Endodermal cell (in vitro differentiated cells): ENCODE data around the gene ANKS1B. TPM values are rescaled to one million over a fixed set of nuclear protein-coding genes. Genes with fewer than 3 reads are reported as not detected.

Source experiments
- DNase-seq: peaks from one replicate; pipeline ENCODE4 v3.0.0-alpha.2; 2017
- H3K27ac ChIP-seq: 2 replicates; pipeline ENCODE4 v1.5.1; 2013; ENCODE audit warnings: mild to moderate bottlenecking, low read depth, low read length, moderate library complexity
- H3K27me3 ChIP-seq: 2 replicates; pipeline ENCODE4 v1.6.1; 2013; ENCODE audit warnings: mild to moderate bottlenecking, low read length, moderate library complexity; ENCODE audit not compliant: insufficient read depth, control insufficient read depth, poor library complexity, severe bottlenecking
- H3K36me3 ChIP-seq: 2 replicates; pipeline ENCODE4 v1.7.0; 2013; ENCODE audit warnings: mild to moderate bottlenecking, low read length, moderate library complexity; ENCODE audit not compliant: control insufficient read depth, insufficient read depth
- H3K4me1 ChIP-seq: one replicate; pipeline ENCODE4 v1.7.0; 2013; ENCODE audit warnings: low read length; ENCODE audit not compliant: control insufficient read depth, insufficient read depth
- H3K4me3 ChIP-seq: 2 replicates; pipeline ENCODE4 v1.5.1; 2013; ENCODE audit warnings: mild to moderate bottlenecking, low read length, moderate library complexity
- H3K9ac ChIP-seq: 2 replicates; pipeline ENCODE4 v1.6.1; 2013; ENCODE audit warnings: mild to moderate bottlenecking, low read length, moderate library complexity; ENCODE audit not compliant: poor library complexity, severe bottlenecking; ENCODE audit errors: extremely low read depth
- H3K9me3 ChIP-seq: 2 replicates; pipeline ENCODE4 v1.6.1; 2013; ENCODE audit warnings: mild to moderate bottlenecking, low read length, moderate library complexity; ENCODE audit not compliant: control insufficient read depth
- H3K27ac Mint-ChIP-seq: 2 replicates; pipeline ENCODE4 v1.8.0; 2020; ENCODE audit warnings: mixed read lengths
- H3K27me3 Mint-ChIP-seq: 2 replicates; pipeline ENCODE4 v1.8.0; 2021; ENCODE audit warnings: mild to moderate bottlenecking, mixed read lengths; ENCODE audit not compliant: insufficient read depth
- H3K36me3 Mint-ChIP-seq: 2 replicates; pipeline ENCODE4 v1.8.0; 2020; ENCODE audit warnings: low read depth, mixed read lengths
- H3K4me1 Mint-ChIP-seq: 2 replicates; pipeline ENCODE4 v1.8.0; 2020; ENCODE audit warnings: mixed read lengths
- H3K4me3 Mint-ChIP-seq: 2 replicates; pipeline ENCODE4 v1.8.0; 2020; ENCODE audit warnings: mild to moderate bottlenecking, moderate library complexity, mixed read lengths
- H3K9me3 Mint-ChIP-seq: 2 replicates; pipeline ENCODE4 v1.8.0; 2020; ENCODE audit warnings: mild to moderate bottlenecking, mixed read lengths
- CTCF ChIP-seq: fragments of 200-600 bp; sonication (generic); conservative IDR thresholded peaks from 2 replicates; pipeline ENCODE4 v1.5.0; 2021; ENCODE audit warnings: antibody characterized with exemption, mild to moderate bottlenecking
- WGBS, 2 experiments: methylation state at CpG; one replicate each; pipeline versions ENCODE4 v1.1.5 to v1.1.7; 2013; ENCODE audit warnings: missing lambda C conversion rate in 2 of 2, mixed read lengths in 1 of 2; ENCODE audit not compliant: insufficient coverage in 1 of 2, insufficient read length in 1 of 2; 5-methylcytosine and 5-hydroxymethylcytosine counted together
- total RNA-seq, 2 donors: library from RNA; stranded (reverse); fragmentation: NEBNext Ultra II Directional in 1 of 2; extraction: Animal tissue kit (Norgen Biotek cat#: 25700) in 1 of 2; gene quantifications; 2 replicates in 1 of 2; 3 replicates in 1 of 2; pipeline ENCODE4 v1.2.1, GENCODE V29; 2021

The ANKS1B gene
- total RNA-seq, 2 donors from 2014 or later = 28.5 to 65.8 TPM

GRCh38 chr12:98901189-98901588 lies 1083.5 kb downstream of the ANKS1B start:
- Histone ChIP-seq H3K9me3 (no peaks in the 10 kb centered on the region), H3K36me3 (no peaks in the 10 kb centered on the region), H3K27ac (no peak overlapping the region), H3K27me3 (peaks cover 20% of the 10 kb centered on the region), H3K4me1 (no peaks in the 10 kb centered on the region), H3K4me3 (no peak overlapping the region), H3K9ac (no peak overlapping the region)
- no peaks in the 10 kb centered on the region for H3K9me3 Mint-ChIP-seq
- no peak overlapping the region for H3K4me3 Mint-ChIP-seq
- no peak for TF ChIP-seq CTCF
- no peaks in the 10 kb centered on the region for H3K36me3 Mint-ChIP-seq
- DNase-seq = peak; percentile 66
- H3K27ac Mint-ChIP-seq = no peak overlapping the region
- H3K27me3 Mint-ChIP-seq = peaks cover 28% of the 10 kb centered on the region
- WGBS, 2 experiments = 62 to 63% methylated on average over 2 of the region's 2 CpGs
- no peaks in the 10 kb centered on the region for H3K4me1 Mint-ChIP-seq

GRCh38 chr12:98896938-98897337 lies 1087.8 kb downstream of the ANKS1B start:
- Histone ChIP-seq H3K4me1 (no peaks in the 10 kb centered on the region), H3K27me3 (peaks cover 47% of the 10 kb centered on the region), H3K4me3 (no peak overlapping the region), H3K36me3 (no peaks in the 10 kb centered on the region), H3K9ac (no peak overlapping the region), H3K27ac (no peak overlapping the region), H3K9me3 (no peaks in the 10 kb centered on the region)
- H3K36me3 Mint-ChIP-seq = no peaks in the 10 kb centered on the region
- 16 to 25% methylated on average over 2 to 3 of the region's 3 CpGs for WGBS, 2 experiments
- H3K9me3 Mint-ChIP-seq = no peaks in the 10 kb centered on the region
- no peak overlapping the region for H3K27ac Mint-ChIP-seq
- H3K4me3 Mint-ChIP-seq = no peak overlapping the region
- DNase-seq = peak; percentile 86
- H3K4me1 Mint-ChIP-seq = peaks cover 19% of the 10 kb centered on the region
- no peak for TF ChIP-seq CTCF
- H3K27me3 Mint-ChIP-seq = peaks cover 49% of the 10 kb centered on the region

GRCh38 chr12:98895086-98895651 lies 1089.6 kb downstream of the ANKS1B start:
- Mint-ChIP-seq H3K36me3 (no peaks in the 10 kb centered on the region), H3K27ac (peak overlapping the region; percentile 52), H3K4me3 (peak overlapping the region; percentile 73), H3K9me3 (no peaks in the 10 kb centered on the region), H3K4me1 (peaks cover 25% of the 10 kb centered on the region), H3K27me3 (peaks cover 52% of the 10 kb centered on the region)
- peaks cover 5% of the 10 kb centered on the region for H3K36me3 ChIP-seq
- 0 to 1% methylated on average over 25 to 60 of the region's 60 CpGs for WGBS, 2 experiments
- peaks cover 54% of the 10 kb centered on the region for H3K27me3 ChIP-seq
- H3K4me1 ChIP-seq = no peaks in the 10 kb centered on the region
- DNase-seq = peak; percentile 92
- H3K27ac ChIP-seq = no peak overlapping the region
- H3K9me3 ChIP-seq = no peaks in the 10 kb centered on the region
- H3K9ac ChIP-seq = peak overlapping the region; percentile 44
- peak; percentile 38 for TF ChIP-seq CTCF
- H3K4me3 ChIP-seq = peak overlapping the region; percentile 87
